GM12801 (cell line): ENCODE data around the gene SIVA1.

Source experiments
- TF ChIP-seq, protein P1 (sequence below): IDR thresholded peaks from one replicate; pipeline ENCODE4 v1.5.1; 2011; ENCODE audit warnings: control low read depth; ENCODE audit not compliant: insufficient read length; ENCODE audit errors: extremely low read depth

Gene SIVA1, protein sequence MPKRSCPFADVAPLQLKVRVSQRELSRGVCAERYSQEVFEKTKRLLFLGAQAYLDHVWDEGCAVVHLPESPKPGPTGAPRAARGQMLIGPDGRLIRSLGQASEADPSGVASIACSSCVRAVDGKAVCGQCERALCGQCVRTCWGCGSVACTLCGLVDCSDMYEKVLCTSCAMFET

DNA sequence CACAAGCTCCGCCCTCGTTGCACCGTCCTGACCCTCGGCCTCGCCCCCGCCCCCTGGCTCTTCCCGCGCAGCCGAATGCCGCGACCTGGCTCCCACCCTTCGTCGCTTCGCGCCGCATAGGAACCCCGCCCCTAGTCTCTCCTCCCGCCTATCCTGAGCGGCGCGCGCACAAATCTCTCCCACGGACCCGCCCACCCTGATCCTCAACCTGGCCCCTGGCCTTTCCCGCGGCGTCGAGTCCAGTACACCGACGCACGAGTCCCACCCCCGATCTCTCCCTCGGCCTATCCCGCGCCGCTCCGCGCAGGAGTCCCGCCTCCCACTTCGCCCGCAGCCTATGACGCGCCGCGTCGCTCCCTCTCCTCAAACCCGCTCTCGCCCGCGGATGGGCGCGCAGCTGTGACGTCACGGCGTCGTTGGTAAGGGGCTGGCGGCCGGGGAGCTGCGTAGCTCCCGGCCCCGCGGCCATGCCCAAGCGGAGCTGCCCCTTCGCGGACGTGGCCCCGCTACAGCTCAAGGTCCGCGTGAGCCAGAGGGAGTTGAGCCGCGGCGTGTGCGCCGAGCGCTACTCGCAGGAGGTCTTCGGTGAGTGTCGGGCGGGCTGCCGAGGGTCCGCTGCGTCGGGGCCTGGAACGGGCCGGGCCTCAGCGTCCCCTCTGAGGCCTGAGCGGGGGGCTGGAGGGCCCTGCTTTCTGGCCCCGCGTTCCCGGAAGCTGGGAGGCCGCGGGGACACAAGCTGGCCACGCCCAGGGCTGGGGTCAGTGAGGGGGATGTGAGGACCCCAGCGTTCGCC is at the start of gene SIVA1:
Gene SIVA1, plus strand, starts transcription at position 413 of the 793 bp plus-strand sequence. Its CDS starts 55 bp downstream, at position 468.
- TF ChIP-seq, protein P1, sequence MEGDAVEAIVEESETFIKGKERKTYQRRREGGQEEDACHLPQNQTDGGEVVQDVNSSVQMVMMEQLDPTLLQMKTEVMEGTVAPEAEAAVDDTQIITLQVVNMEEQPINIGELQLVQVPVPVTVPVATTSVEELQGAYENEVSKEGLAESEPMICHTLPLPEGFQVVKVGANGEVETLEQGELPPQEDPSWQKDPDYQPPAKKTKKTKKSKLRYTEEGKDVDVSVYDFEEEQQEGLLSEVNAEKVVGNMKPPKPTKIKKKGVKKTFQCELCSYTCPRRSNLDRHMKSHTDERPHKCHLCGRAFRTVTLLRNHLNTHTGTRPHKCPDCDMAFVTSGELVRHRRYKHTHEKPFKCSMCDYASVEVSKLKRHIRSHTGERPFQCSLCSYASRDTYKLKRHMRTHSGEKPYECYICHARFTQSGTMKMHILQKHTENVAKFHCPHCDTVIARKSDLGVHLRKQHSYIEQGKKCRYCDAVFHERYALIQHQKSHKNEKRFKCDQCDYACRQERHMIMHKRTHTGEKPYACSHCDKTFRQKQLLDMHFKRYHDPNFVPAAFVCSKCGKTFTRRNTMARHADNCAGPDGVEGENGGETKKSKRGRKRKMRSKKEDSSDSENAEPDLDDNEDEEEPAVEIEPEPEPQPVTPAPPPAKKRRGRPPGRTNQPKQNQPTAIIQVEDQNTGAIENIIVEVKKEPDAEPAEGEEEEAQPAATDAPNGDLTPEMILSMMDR: no peak

DNA sequence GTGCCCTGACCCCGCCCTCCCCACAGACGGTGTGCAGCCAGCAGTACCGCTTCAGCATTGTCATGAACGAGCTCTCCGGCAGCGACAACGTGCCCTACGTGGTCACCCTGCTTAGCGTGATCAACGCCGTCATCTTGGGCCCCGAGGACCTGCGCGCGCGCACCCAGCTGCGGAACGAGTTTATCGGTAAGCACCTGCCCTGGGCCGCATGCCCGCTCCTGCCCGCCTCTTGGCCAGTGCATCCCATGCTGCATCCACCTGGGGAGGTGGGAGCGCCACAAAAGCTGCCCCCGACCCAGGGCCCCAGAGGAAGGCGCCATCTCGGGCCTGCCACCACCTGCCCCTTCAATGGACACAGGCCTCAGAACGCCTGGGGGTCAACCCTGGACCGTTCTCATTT is 49.7 kb upstream of the SIVA1 start:
- TF ChIP-seq, protein P1: no peak

DNA sequence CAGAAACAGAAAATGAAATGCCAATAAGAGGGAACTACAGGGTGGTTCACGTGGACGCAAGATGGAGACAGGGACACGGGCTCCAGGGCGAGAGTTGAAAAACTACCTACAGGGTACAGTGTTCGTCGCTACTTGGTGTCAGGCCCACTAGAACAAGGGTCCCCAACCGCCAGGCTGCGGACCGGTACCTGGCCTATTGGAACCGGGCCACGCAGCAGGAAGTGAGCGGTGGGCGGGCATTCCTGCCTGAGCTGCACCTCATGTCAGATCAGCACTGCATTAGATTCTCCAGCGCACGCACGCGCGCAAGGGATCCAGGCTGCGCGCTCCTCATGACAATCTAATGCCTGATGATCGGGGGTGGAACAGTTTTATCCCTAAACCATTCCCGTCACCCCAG is 48.7 kb upstream of the SIVA1 start:
- TF ChIP-seq, protein P1: no peak

DNA sequence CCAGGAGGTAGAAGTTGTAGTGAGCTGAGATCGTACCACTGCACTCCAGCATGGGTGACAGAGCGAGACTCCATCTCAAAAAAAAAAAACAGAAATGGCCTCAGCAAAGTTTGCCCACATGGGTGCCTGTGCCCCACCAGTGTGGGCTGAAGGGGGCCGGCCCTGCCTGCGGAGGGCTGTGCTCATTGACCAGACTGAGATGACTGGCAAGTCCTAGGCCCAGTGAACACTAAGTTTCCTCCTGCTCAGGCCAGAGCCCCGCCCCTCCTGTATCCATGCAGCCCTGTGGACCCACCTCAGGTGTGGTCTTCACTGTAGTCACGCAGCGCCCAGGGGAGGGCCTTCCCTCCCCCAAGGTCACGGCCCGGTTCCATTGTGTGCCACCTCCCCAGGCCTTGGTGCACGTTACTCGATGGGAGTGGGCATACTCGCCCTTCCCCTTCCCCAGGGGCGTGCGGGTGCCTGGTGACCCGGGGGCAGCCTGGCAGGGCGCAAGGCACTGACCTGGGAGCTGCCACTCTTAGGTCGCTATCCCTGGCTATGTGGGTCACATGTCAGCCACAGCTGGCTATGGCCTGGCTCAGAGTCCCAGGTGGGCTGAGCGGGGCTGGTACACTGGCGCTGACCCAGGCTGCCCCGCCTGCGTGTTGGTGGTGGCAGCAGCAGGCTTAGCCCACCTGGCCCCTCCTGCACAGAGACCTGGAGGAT is 47.5 kb upstream of the SIVA1 start:
- TF ChIP-seq, protein P1: no peak

DNA sequence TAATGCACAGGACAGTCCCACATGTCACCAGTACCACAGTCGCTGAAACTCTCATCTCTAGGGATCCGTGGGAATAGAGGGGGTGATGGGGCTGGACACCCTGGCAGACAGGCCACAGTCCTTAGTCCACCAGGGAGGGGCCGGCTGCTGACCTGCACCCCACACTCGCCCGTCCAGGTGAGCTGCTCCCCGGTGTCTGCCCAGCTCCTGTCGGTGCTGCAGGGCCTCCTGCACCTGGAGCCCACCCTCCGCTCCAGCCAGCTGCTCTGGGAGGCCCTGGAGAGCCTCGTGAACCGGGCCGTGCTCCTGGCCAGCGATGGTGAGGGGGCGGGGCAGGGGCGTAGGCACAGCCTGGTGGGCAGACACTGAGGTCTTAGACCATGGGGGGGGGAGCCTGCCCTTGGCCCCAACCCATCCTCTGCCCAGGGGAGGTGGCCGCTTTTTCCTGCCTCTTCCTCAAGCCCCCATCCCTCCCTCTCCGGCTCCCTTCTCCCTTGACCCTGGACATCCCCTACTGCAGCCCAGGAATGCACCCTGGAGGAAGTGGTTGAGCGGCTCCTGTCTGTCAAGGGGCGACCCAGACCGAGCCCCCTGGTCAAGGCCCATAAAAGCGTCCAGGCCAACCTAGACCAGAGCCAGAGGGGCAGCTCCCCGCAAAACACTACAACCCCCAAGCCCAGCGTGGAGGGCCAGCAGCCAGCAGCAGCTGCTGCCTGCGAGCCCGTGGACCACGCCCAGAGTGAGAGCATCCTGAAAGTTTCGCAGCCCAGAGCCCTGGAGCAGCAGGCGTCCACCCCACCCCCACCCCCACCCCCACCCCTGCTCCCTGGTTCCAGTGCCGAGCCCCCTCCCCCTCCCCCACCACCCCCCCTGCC is 46.0 kb upstream of the SIVA1 start:
- TF ChIP-seq, protein P1: no peak

DNA sequence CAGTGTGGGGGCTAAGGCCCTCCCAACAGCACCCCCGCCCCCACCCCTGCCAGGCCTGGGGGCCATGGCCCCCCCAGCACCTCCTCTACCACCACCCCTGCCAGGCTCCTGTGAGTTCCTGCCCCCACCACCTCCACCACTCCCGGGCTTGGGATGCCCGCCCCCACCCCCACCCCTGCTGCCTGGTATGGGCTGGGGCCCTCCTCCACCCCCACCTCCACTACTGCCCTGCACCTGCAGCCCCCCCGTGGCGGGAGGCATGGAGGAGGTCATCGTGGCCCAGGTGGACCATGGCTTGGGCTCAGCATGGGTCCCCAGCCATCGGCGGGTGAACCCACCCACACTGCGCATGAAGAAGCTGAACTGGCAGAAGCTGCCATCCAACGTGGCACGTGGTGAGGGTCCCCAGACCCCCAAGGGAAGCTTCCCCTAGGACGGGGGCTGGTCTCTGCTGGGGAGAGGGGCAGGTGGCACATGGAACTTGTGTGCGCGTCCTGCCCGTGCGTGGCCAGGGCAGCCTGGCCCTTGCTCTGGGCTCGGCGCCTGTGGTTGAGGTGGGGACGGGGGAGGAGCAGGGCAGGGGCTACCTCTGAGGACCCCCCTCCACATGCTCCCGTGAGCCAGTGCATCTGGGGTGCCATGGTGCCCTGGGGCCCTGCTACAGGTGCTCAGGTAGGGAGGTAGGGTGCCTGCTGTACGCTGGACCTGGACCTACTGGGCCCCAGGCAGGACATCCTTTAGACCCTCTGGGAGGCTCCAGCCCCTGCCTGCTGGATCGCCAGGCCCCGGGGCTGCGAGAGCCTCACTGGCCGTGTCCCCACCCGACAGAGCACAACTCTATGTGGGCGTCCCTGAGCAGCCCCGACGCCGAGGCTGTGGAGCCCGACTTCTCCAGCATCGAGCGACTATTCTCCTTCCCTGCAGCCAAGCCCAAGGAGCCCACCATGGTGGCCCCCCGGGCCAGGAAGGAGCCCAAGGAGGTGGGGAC is 45.0 kb upstream of the SIVA1 start:
- TF ChIP-seq, protein P1: no peak
